ENCODE results near the gene SUMO2.
"Not testable (repeated sequence)": the region's sequence is repeated elsewhere in the genome, so short reads cannot be mapped to it uniquely, and the experiment has no call there.

The SUMO2 gene

GRCh38 chr17:75207050-75207407 lies 24.3 kb upstream of the SUMO2 start:
- not testable (repeated sequence) for H3K27ac ChIP-seq (replicated peaks; ENCODE audit: low read length)
- WGBS, 2 donors (ENCODE audit: extremely low coverage in 2 of 2, insufficient read length in 2 of 2, insufficient replicate concordance in 1 of 2): no CpG with 5 or more reads among the region's 8 CpGs
- peak overlapping the region in 1 of 2 donors; percentile 94 for H3K4me3 ChIP-seq (ENCODE audit: low read length in 2 of 2)

GRCh38 chr17:75205793-75206163 lies 23.0 kb upstream of the SUMO2 start:
- no peak overlapping the region for H4K91ac ChIP-seq (ENCODE audit: low read depth, low read length, poor library complexity)
- peak overlapping the region; percentile 86 for H2AK5ac ChIP-seq (ENCODE audit: low read depth, low read length)
- peak overlapping the region; percentile 100 for H3K14ac ChIP-seq (ENCODE audit: low read length)
- peak overlapping the region; percentile 99 for H3K23ac ChIP-seq (ENCODE audit: low read depth, low read length, poor library complexity)
- no peak overlapping the region for H4K8ac ChIP-seq (ENCODE audit: low read depth, low read length)
- H2AFZ ChIP-seq (ENCODE audit: low read length): peak overlapping the region; percentile 95
- no peaks in the 10 kb centered on the region for H3K4me1 ChIP-seq (ENCODE audit: control insufficient read depth in 2 of 2, insufficient read depth in 1 of 2, low read depth in 1 of 2, low read length in 2 of 2)
- no peak overlapping the region for H3K4ac ChIP-seq (ENCODE audit: low read length)
- peak overlapping the region; percentile 94 for H2BK5ac ChIP-seq (ENCODE audit: low read length)
- H3K9ac ChIP-seq (ENCODE audit: low read depth, low read length, poor library complexity): peak overlapping the region; percentile 100
- H2BK12ac ChIP-seq (ENCODE audit: low read length): no peak overlapping the region
- no peaks in the 10 kb centered on the region for H3K27me3 ChIP-seq (ENCODE audit: control insufficient read depth in 3 of 3, insufficient read depth in 3 of 3, low read depth in 1 of 3, low read length in 3 of 3)
- peak overlapping the region; percentile 100 for H3K27ac ChIP-seq (replicated peaks; ENCODE audit: low read length)
- peak overlapping the region; percentile 72 for H2BK120ac ChIP-seq (ENCODE audit: low read depth, low read length)
- no CpG with 5 or more reads among the region's 22 CpGs for WGBS, 2 donors (ENCODE audit: extremely low coverage in 2 of 2, insufficient read length in 2 of 2, insufficient replicate concordance in 1 of 2)
- H3K4me3 ChIP-seq (ENCODE audit: low read length in 2 of 2): peak overlapping the region; percentile 94 to 98
- DNase-seq (ENCODE audit: low spot score): no peak
- H3K9me3 ChIP-seq (replicated peaks in 1 of 2; ENCODE audit: control insufficient read depth in 2 of 2, insufficient read depth in 1 of 2, low read depth in 1 of 2, low read length in 2 of 2): no peaks in the 10 kb centered on the region
- H3K36me3 ChIP-seq (replicated peaks in 1 of 2; ENCODE audit: control insufficient read depth in 2 of 2, insufficient read depth in 2 of 2, low read length in 2 of 2): peaks cover 7 to 28% of the 10 kb centered on the region in 2 donors
- H3K18ac ChIP-seq (ENCODE audit: low read length): peak overlapping the region; percentile 100
- H2BK15ac ChIP-seq (ENCODE audit: low read length): no peak overlapping the region
- H3K4me2 ChIP-seq (ENCODE audit: insufficient read depth, low read length, poor library complexity, severe bottlenecking): peak overlapping the region; percentile 86
- no peaks in the 10 kb centered on the region for H3K79me1 ChIP-seq (ENCODE audit: low read depth, low read length)

More at GRCh38 chr17:75207050-75207407, 24.3 kb upstream of the SUMO2 start:
- H2BK15ac ChIP-seq (ENCODE audit: low read length); H3K18ac ChIP-seq (ENCODE audit: low read length); H4K91ac ChIP-seq (ENCODE audit: low read depth, low read length, poor library complexity); H3K23ac ChIP-seq (ENCODE audit: low read depth, low read length, poor library complexity); H3K14ac ChIP-seq (ENCODE audit: low read length); H2BK12ac ChIP-seq (ENCODE audit: low read length); H4K8ac ChIP-seq (ENCODE audit: low read depth, low read length); H3K27me3 ChIP-seq (ENCODE audit: control insufficient read depth in 3 of 3, insufficient read depth in 3 of 3, low read depth in 1 of 3, low read length in 3 of 3); H3K4ac ChIP-seq (ENCODE audit: low read length); H2BK120ac ChIP-seq (ENCODE audit: low read depth, low read length); H3K9me3 ChIP-seq (replicated peaks in 1 of 2; ENCODE audit: control insufficient read depth in 2 of 2, insufficient read depth in 1 of 2, low read depth in 1 of 2, low read length in 2 of 2); H2BK5ac ChIP-seq (ENCODE audit: low read length); H2AFZ ChIP-seq (ENCODE audit: low read length); H2AK5ac ChIP-seq (ENCODE audit: low read depth, low read length); H3K79me1 ChIP-seq (ENCODE audit: low read depth, low read length); H3K9ac ChIP-seq (ENCODE audit: low read depth, low read length, poor library complexity); H3K4me1 ChIP-seq (ENCODE audit: control insufficient read depth in 2 of 2, insufficient read depth in 1 of 2, low read depth in 1 of 2, low read length in 2 of 2); DNase-seq (ENCODE audit: low spot score): not testable (repeated sequence)
- H3K36me3 ChIP-seq (replicated peaks in 1 of 2; ENCODE audit: control insufficient read depth in 2 of 2, insufficient read depth in 2 of 2, low read length in 2 of 2): peaks cover 11 to 41% of the 10 kb centered on the region in 2 donors
- H3K4me2 ChIP-seq (ENCODE audit: insufficient read depth, low read length, poor library complexity, severe bottlenecking): peak overlapping the region; percentile 18

GRCh38 chr17:75205037-75205792 lies 22.5 kb upstream of the SUMO2 start, which contains the start of gene NUP85:
NUP85 (plus strand) TSS chr17:75205679; CDS start chr17:75205762, 83 bp downstream.
- peak; percentile 93 for DNase-seq (ENCODE audit: low spot score)

GRCh38 chr17:75199886-75200618 lies 17.3 kb upstream of the SUMO2 start:
- no peak overlapping the region for H4K8ac ChIP-seq (ENCODE audit: low read depth, low read length)
- no peak overlapping the region for H2AFZ ChIP-seq (ENCODE audit: low read length)
- H3K27ac ChIP-seq (replicated peaks; ENCODE audit: low read length): no peak overlapping the region
- no peak for DNase-seq (ENCODE audit: low spot score)
- no peak overlapping the region for H3K14ac ChIP-seq (ENCODE audit: low read length)
- H3K79me1 ChIP-seq (ENCODE audit: low read depth, low read length): no peaks in the 10 kb centered on the region
- H3K4ac ChIP-seq (ENCODE audit: low read length): no peak overlapping the region
- H2BK15ac ChIP-seq (ENCODE audit: low read length): no peak overlapping the region
- no peak overlapping the region for H2AK5ac ChIP-seq (ENCODE audit: low read depth, low read length)
- no peak overlapping the region for H4K91ac ChIP-seq (ENCODE audit: low read depth, low read length, poor library complexity)
- no peaks in the 10 kb centered on the region for H3K4me1 ChIP-seq (ENCODE audit: control insufficient read depth in 2 of 2, insufficient read depth in 1 of 2, low read depth in 1 of 2, low read length in 2 of 2)
- H2BK12ac ChIP-seq (ENCODE audit: low read length): no peak overlapping the region
- no peak overlapping the region for H2BK120ac ChIP-seq (ENCODE audit: low read depth, low read length)
- H3K4me2 ChIP-seq (ENCODE audit: insufficient read depth, low read length, poor library complexity, severe bottlenecking): no peak overlapping the region
- no peak overlapping the region for H3K4me3 ChIP-seq (ENCODE audit: low read length in 2 of 2)
- no peak overlapping the region for H3K9ac ChIP-seq (ENCODE audit: low read depth, low read length, poor library complexity)
- H2BK5ac ChIP-seq (ENCODE audit: low read length): no peak overlapping the region
- no peaks in the 10 kb centered on the region for H3K9me3 ChIP-seq (replicated peaks in 1 of 2; ENCODE audit: control insufficient read depth in 2 of 2, insufficient read depth in 1 of 2, low read depth in 1 of 2, low read length in 2 of 2)
- H3K36me3 ChIP-seq (replicated peaks in 1 of 2; ENCODE audit: control insufficient read depth in 2 of 2, insufficient read depth in 2 of 2, low read length in 2 of 2): no peaks in the 10 kb centered on the region
- no peak overlapping the region for H3K18ac ChIP-seq (ENCODE audit: low read length)
- no CpG with 5 or more reads among the region's 6 CpGs for WGBS, 2 donors (ENCODE audit: extremely low coverage in 2 of 2, insufficient read length in 2 of 2, insufficient replicate concordance in 1 of 2)
- H3K23ac ChIP-seq (ENCODE audit: low read depth, low read length, poor library complexity): no peak overlapping the region
- no peaks in the 10 kb centered on the region for H3K27me3 ChIP-seq (ENCODE audit: control insufficient read depth in 3 of 3, insufficient read depth in 3 of 3, low read depth in 1 of 3, low read length in 3 of 3)

More at GRCh38 chr17:75205037-75205792, 22.5 kb upstream of the SUMO2 start, which contains the start of gene NUP85:
- peak within 1 kb of the TSS; percentile 100 for H4K8ac ChIP-seq (ENCODE audit: low read depth, low read length)
- H2AK5ac ChIP-seq (ENCODE audit: low read depth, low read length): peak within 1 kb of the TSS; percentile 86
- no peaks in the 10 kb centered on the region for H3K27me3 ChIP-seq (ENCODE audit: control insufficient read depth in 3 of 3, insufficient read depth in 3 of 3, low read depth in 1 of 3, low read length in 3 of 3)
- peak within 1 kb of the TSS; percentile 75 for H2BK15ac ChIP-seq (ENCODE audit: low read length)
- H2BK5ac ChIP-seq (ENCODE audit: low read length): peak within 1 kb of the TSS; percentile 94
- no CpG with 5 or more reads among the region's 57 CpGs for WGBS, 2 donors (ENCODE audit: extremely low coverage in 2 of 2, insufficient read length in 2 of 2, insufficient replicate concordance in 1 of 2)
- H3K14ac ChIP-seq (ENCODE audit: low read length): peak within 1 kb of the TSS; percentile 100
- peak within 1 kb of the TSS; percentile 72 for H2BK120ac ChIP-seq (ENCODE audit: low read depth, low read length)
- H3K18ac ChIP-seq (ENCODE audit: low read length): peak within 1 kb of the TSS; percentile 100
- H3K4ac ChIP-seq (ENCODE audit: low read length): no peak within 1 kb of the TSS
- peak within 1 kb of the TSS; percentile 99 for H2BK12ac ChIP-seq (ENCODE audit: low read length)
- H3K23ac ChIP-seq (ENCODE audit: low read depth, low read length, poor library complexity): peak within 1 kb of the TSS; percentile 99
- H3K79me1 ChIP-seq (ENCODE audit: low read depth, low read length): no peaks in the 10 kb centered on the region
- H2AFZ ChIP-seq (ENCODE audit: low read length): peak within 1 kb of the TSS; percentile 95
- peak within 1 kb of the TSS; percentile 94 to 98 for H3K4me3 ChIP-seq (ENCODE audit: low read length in 2 of 2)
- H3K4me2 ChIP-seq (ENCODE audit: insufficient read depth, low read length, poor library complexity, severe bottlenecking): peak within 1 kb of the TSS; percentile 86
- H3K27ac ChIP-seq (replicated peaks; ENCODE audit: low read length): peak within 1 kb of the TSS; percentile 100
- H3K4me1 ChIP-seq (ENCODE audit: control insufficient read depth in 2 of 2, insufficient read depth in 1 of 2, low read depth in 1 of 2, low read length in 2 of 2): no peaks in the 10 kb centered on the region
- H3K9ac ChIP-seq (ENCODE audit: low read depth, low read length, poor library complexity): peak within 1 kb of the TSS; percentile 100
- H3K36me3 ChIP-seq (replicated peaks in 1 of 2; ENCODE audit: control insufficient read depth in 2 of 2, insufficient read depth in 2 of 2, low read length in 2 of 2): peaks cover 5 to 24% of the 10 kb centered on the region in 2 donors
- no peaks in the 10 kb centered on the region for H3K9me3 ChIP-seq (replicated peaks in 1 of 2; ENCODE audit: control insufficient read depth in 2 of 2, insufficient read depth in 1 of 2, low read depth in 1 of 2, low read length in 2 of 2)
- H4K91ac ChIP-seq (ENCODE audit: low read depth, low read length, poor library complexity): no peak within 1 kb of the TSS
